ENCODE data around the gene TPSAB1.
"Not testable (repeated sequence)": the region's sequence is repeated elsewhere in the genome, so short reads cannot be mapped to it uniquely, and the experiment has no call there.

Gene TPSAB1

DNA sequence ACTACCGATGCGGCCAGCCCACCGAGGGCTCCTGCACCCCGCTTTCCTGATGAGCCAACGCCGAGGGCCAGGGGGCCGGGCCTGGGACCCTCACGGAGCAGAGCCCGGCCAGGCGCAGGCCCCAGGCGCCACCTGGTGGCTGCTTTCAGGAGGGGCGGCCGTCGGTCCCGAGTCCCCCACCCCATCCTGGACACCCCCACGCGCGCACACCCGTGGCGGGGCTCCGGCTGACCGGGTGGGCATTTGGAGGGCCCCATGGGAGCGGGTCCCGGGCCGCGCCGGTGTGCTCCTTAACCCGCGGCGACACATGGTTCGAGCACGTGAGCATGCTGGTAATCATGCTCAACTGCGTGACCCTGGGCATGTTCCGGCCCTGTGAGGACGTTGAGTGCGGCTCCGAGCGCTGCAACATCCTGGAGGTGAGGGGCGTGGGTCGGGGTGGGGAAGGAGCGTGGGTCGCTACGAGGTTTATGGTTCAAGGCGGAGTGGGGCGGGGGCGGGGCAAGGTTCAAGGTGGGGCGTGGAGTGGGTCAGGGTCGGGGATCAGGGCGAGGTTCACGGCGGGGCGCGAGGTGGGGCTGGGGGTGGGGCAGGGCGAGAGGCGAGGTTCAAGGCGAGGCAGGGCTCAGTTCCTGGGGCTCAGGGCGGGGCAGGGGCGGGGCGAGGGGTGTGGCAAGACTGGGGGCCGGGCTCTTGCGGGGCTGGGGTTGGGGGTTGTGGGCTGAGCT is 45.7 kb upstream of the TPSAB1 start:
- no peaks in the 10 kb centered on the region for H3K36me3 ChIP-seq (ENCODE audit: low read depth)
- H3K4me3 ChIP-seq (ENCODE audit: severe bottlenecking), result no peak overlapping the region
- H3K27ac ChIP-seq (ENCODE audit: poor library complexity, severe bottlenecking), result no peak overlapping the region
- no peaks in the 10 kb centered on the region for H3K9me3 ChIP-seq (ENCODE audit: severe bottlenecking)
- no peaks in the 10 kb centered on the region for H3K4me1 ChIP-seq (ENCODE audit: insufficient read depth, poor library complexity, severe bottlenecking)
- H3K27me3 ChIP-seq (ENCODE audit: insufficient read depth, poor library complexity, severe bottlenecking), result no peaks in the 10 kb centered on the region
- ATAC-seq (ENCODE audit: low read depth), result no peak
- no peak for DNase-seq (ENCODE audit: low spot score)
- TF ChIP-seq, protein P1, sequence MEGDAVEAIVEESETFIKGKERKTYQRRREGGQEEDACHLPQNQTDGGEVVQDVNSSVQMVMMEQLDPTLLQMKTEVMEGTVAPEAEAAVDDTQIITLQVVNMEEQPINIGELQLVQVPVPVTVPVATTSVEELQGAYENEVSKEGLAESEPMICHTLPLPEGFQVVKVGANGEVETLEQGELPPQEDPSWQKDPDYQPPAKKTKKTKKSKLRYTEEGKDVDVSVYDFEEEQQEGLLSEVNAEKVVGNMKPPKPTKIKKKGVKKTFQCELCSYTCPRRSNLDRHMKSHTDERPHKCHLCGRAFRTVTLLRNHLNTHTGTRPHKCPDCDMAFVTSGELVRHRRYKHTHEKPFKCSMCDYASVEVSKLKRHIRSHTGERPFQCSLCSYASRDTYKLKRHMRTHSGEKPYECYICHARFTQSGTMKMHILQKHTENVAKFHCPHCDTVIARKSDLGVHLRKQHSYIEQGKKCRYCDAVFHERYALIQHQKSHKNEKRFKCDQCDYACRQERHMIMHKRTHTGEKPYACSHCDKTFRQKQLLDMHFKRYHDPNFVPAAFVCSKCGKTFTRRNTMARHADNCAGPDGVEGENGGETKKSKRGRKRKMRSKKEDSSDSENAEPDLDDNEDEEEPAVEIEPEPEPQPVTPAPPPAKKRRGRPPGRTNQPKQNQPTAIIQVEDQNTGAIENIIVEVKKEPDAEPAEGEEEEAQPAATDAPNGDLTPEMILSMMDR (IDR thresholded peaks at IDR 0.05; ENCODE audit: poor library complexity, severe bottlenecking), result peak; percentile 78

DNA sequence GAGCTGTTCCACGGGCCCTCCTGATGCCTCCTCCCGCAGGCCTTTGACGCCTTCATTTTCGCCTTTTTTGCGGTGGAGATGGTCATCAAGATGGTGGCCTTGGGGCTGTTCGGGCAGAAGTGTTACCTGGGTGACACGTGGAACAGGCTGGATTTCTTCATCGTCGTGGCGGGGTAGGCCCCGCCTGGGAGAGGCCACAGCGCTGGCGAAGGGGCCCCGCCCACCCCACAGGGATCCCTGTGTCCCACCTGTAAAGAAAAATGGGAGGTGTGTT is 45.2 kb upstream of the TPSAB1 start:
- TF ChIP-seq, protein P1 (IDR thresholded peaks at IDR 0.05; ENCODE audit: poor library complexity, severe bottlenecking), result no peak

DNA sequence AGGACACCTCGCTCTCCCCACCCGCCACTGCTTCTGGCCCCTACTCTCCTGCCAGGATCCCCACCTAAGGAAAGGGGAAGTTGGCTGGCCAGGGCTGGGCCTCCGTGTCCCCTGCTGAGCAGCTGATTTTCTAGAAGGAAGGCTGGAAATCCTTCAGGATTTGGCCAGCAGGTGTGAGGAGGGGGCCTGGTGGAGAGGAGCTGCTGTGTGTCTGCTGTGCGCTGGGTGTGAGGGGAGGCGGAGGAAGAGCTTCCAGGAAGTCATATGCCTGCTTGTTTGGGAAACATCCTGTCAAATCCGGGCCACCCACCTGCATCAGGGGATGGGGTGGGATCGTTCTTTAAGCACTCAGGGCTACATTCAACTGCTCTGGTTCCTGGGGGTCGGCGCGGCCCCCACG is 44.0 kb upstream of the TPSAB1 start:
- no peaks in the 10 kb centered on the region for H3K4me1 ChIP-seq (ENCODE audit: insufficient read depth, poor library complexity, severe bottlenecking)
- H3K27me3 ChIP-seq (ENCODE audit: insufficient read depth, poor library complexity, severe bottlenecking), result no peaks in the 10 kb centered on the region
- H3K9me3 ChIP-seq (ENCODE audit: severe bottlenecking), result no peaks in the 10 kb centered on the region
- no peak overlapping the region for H3K4me3 ChIP-seq (ENCODE audit: severe bottlenecking)
- TF ChIP-seq, protein P1 (IDR thresholded peaks at IDR 0.05; ENCODE audit: poor library complexity, severe bottlenecking), result no peak
- H3K27ac ChIP-seq (ENCODE audit: poor library complexity, severe bottlenecking), result no peak overlapping the region
- DNase-seq (ENCODE audit: low spot score) (no peak), ATAC-seq (ENCODE audit: low read depth) (no peak)
- H3K36me3 ChIP-seq (ENCODE audit: low read depth), result no peaks in the 10 kb centered on the region

More for the DNA sequence above, 45.2 kb upstream of the TPSAB1 start:
- Histone ChIP-seq H3K27me3 (ENCODE audit: insufficient read depth, poor library complexity, severe bottlenecking) (no peaks in the 10 kb centered on the region), H3K4me3 (ENCODE audit: severe bottlenecking) (no peak overlapping the region), H3K9me3 (ENCODE audit: severe bottlenecking) (no peaks in the 10 kb centered on the region), H3K36me3 (ENCODE audit: low read depth) (no peaks in the 10 kb centered on the region), H3K27ac (ENCODE audit: poor library complexity, severe bottlenecking) (no peak overlapping the region), H3K4me1 (ENCODE audit: insufficient read depth, poor library complexity, severe bottlenecking) (no peaks in the 10 kb centered on the region)
- ATAC-seq (ENCODE audit: low read depth) (no peak), DNase-seq (ENCODE audit: low spot score) (no peak)

DNA sequence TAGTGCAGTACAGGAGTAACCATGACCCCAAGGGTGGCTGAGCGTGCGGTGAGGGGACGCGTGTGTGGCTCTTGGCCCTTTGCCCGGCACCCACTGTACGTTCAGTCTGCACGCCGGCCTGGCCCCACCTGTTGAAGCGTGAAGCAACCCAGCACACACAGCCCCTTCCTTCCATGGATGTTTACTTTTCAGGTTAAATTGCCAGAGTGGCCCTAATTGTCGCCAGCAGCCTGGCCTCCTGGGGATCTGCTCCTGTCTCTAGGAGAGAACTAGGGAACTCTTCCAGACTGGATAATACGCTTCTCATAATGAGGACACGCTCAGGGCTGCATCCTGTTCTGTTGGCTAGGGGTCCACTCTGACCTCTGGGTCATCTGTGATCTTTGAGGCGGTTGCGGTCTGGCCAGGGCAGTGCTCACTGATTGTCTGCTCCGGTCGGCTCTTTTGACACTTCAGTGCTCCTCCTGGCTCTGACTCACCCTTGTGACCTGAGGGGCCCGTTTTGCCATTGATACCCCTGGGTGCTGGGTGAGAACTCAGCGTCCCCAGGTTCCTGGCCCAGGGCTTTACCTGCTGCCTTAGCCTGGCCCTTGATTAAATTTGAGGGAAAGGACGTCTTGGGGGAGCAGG is 43.2 kb upstream of the TPSAB1 start:
- no peak for ATAC-seq (ENCODE audit: low read depth)
- Histone ChIP-seq H3K9me3 (ENCODE audit: severe bottlenecking) (no peaks in the 10 kb centered on the region), H3K4me3 (ENCODE audit: severe bottlenecking) (no peak overlapping the region), H3K27ac (ENCODE audit: poor library complexity, severe bottlenecking) (no peak overlapping the region), H3K27me3 (ENCODE audit: insufficient read depth, poor library complexity, severe bottlenecking) (no peaks in the 10 kb centered on the region), H3K36me3 (ENCODE audit: low read depth) (no peaks in the 10 kb centered on the region), H3K4me1 (ENCODE audit: insufficient read depth, poor library complexity, severe bottlenecking) (no peaks in the 10 kb centered on the region)
- DNase-seq (ENCODE audit: low spot score), result no peak
- TF ChIP-seq, protein P1 (IDR thresholded peaks at IDR 0.05; ENCODE audit: poor library complexity, severe bottlenecking), result no peak

DNA sequence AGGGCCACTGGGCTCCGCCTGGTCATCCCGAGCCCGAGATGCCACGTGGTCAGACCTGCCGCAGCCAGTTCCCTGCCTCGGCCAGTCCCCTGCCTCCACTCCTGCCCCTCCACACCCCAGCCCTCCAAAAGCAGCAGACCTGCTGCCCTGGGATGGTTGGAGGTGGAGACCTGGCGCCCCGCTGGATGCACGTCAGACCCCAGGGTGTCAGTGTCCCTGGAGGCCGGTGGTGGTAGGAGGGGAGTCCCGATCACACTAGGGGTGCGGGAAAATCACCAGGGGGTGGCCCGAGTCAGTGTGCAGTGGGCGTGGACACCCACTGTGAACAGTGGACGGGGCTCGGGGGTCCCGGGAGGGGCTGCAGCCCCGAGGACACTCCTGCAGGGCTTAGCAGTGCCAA is 42.3 kb upstream of the TPSAB1 start:
- no peak for DNase-seq (ENCODE audit: low spot score)
- H3K4me1 ChIP-seq (ENCODE audit: insufficient read depth, poor library complexity, severe bottlenecking), result no peaks in the 10 kb centered on the region
- ATAC-seq (ENCODE audit: low read depth), result no peak
- no peak overlapping the region for H3K27ac ChIP-seq (ENCODE audit: poor library complexity, severe bottlenecking)
- no peaks in the 10 kb centered on the region for H3K9me3 ChIP-seq (ENCODE audit: severe bottlenecking)
- TF ChIP-seq, protein P1 (IDR thresholded peaks at IDR 0.05; ENCODE audit: poor library complexity, severe bottlenecking), result no peak
- H3K4me3 ChIP-seq (ENCODE audit: severe bottlenecking), result no peak overlapping the region
- no peaks in the 10 kb centered on the region for H3K36me3 ChIP-seq (ENCODE audit: low read depth)
- no peaks in the 10 kb centered on the region for H3K27me3 ChIP-seq (ENCODE audit: insufficient read depth, poor library complexity, severe bottlenecking)

DNA sequence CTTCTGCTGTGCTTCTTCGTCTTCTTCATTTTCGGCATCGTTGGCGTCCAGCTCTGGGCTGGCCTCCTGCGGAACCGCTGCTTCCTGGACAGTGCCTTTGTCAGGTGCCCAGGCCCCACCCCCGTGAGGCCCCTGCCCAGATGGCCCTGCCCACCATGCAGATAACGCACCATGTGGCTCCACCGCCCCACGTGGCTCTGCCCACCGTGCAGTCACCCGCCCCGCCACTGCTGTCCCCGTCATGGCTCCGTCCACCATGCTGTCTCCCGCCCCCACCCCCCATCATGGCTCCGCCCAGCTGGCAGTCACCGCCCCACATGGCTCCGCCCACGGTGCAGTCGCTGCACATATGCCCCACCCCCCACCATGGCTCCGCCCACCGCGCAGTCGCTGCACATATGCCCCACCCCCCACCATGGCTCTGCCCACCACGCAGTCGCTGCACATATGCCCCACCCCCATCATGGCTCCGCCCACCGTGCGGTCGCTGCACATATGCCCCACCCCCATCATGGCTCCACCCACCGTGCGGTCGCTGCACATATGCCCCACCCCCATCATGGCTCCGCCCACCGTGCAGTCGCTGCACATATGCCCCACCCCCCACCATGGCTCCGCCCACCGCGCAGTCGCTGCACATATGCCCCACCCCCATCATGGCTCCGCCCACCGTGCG is 41.7 kb upstream of the TPSAB1 start:
- H3K36me3 ChIP-seq (ENCODE audit: low read depth); ATAC-seq (ENCODE audit: low read depth); DNase-seq (ENCODE audit: low spot score); H3K9me3 ChIP-seq (ENCODE audit: severe bottlenecking); H3K4me1 ChIP-seq (ENCODE audit: insufficient read depth, poor library complexity, severe bottlenecking); H3K27ac ChIP-seq (ENCODE audit: poor library complexity, severe bottlenecking); H3K27me3 ChIP-seq (ENCODE audit: insufficient read depth, poor library complexity, severe bottlenecking); H3K4me3 ChIP-seq (ENCODE audit: severe bottlenecking): not testable (repeated sequence)
